SK-N-SH treated with all-trans-retinoic acid at 6 μM for 48 hours (cell line): ENCODE measurements around the gene EOLA1.
"Not testable (repeated sequence)": the region's sequence is repeated elsewhere in the genome, so short reads cannot be mapped to it uniquely, and the experiment has no call there.

Experiments
- ATAC-seq: fragments of 200-7000 bp; cut with Tn5 transposase; 3 replicates; pipeline ENCODE4 v1.9.1; 2020; ENCODE audit warnings: mild to moderate bottlenecking, moderate library complexity
- ARNTL ChIP-seq: fragments of 450-650 bp; formaldehyde crosslinking; IDR thresholded peaks from 2 replicates; pipeline ENCODE4 v1.5.0; 2020; ENCODE audit warnings: low read depth, mild to moderate bottlenecking, moderate library complexity, borderline replicate concordance
- BACH2 ChIP-seq: fragments of 250-450 bp; sonication (Bioruptor Pico); IDR thresholded peaks from 2 replicates; pipeline ENCODE4 v1.9.0; 2021; ENCODE audit warnings: mild to moderate bottlenecking, borderline replicate concordance
- CREB5 ChIP-seq: fragments of 250-450 bp; sonication (Bioruptor Pico); IDR thresholded peaks from 2 replicates; pipeline ENCODE4 v1.5.1; 2020; ENCODE audit warnings: low read depth, mild to moderate bottlenecking, moderate library complexity
- CSDC2 ChIP-seq: fragments of 250-450 bp; sonication (Bioruptor Pico); IDR thresholded peaks from 2 replicates; pipeline ENCODE4 v1.5.0; 2020; ENCODE audit warnings: mild to moderate bottlenecking, moderate library complexity
- ESRRG ChIP-seq: fragments of 250-450 bp; sonication (Bioruptor Pico); IDR thresholded peaks from 2 replicates; pipeline ENCODE4 v1.6.1; 2021; ENCODE audit warnings: mild to moderate bottlenecking
- GLIS3 ChIP-seq: fragments of 250-450 bp; sonication (Bioruptor Pico); IDR thresholded peaks from 2 replicates; pipeline ENCODE4 v1.5.0; 2020; ENCODE audit warnings: mild to moderate bottlenecking, moderate library complexity
- ISL1 ChIP-seq: fragments of 250-450 bp; sonication (Bioruptor Pico); IDR thresholded peaks from 2 replicates; pipeline ENCODE4 v2.1.2; 2022; ENCODE audit warnings: mild to moderate bottlenecking, moderate library complexity
- OSR1 ChIP-seq: fragments of 250-450 bp; sonication (Bioruptor Pico); IDR thresholded peaks from 2 replicates; pipeline ENCODE4 v1.8.0; 2022; ENCODE audit warnings: moderate library complexity, mild to moderate bottlenecking, inconsistent platforms
- PPARA ChIP-seq: fragments of 250-450 bp; sonication (Bioruptor Pico); IDR thresholded peaks from 2 replicates; pipeline ENCODE4 v1.5.0; 2020; ENCODE audit warnings: mild to moderate bottlenecking, borderline replicate concordance
- RARB ChIP-seq: fragments of 250-450 bp; sonication (Bioruptor Pico); IDR thresholded peaks from 2 replicates; pipeline ENCODE4 v1.8.0; 2021; ENCODE audit warnings: mild to moderate bottlenecking, moderate library complexity
- SNAI2 ChIP-seq: fragments of 250-450 bp; sonication (Bioruptor Pico); IDR thresholded peaks from 2 replicates; pipeline ENCODE4 v1.5.0; 2020; ENCODE audit warnings: mild to moderate bottlenecking, moderate library complexity
- TCF4 ChIP-seq: fragments of 250-450 bp; sonication (Bioruptor Pico); IDR thresholded peaks from 2 replicates; pipeline ENCODE4 v1.8.0; 2021; ENCODE audit warnings: mild to moderate bottlenecking, moderate library complexity, borderline replicate concordance
- TOX ChIP-seq: fragments of 250-450 bp; sonication (Bioruptor Pico); IDR thresholded peaks from 2 replicates; pipeline ENCODE4 v1.8.0; 2021; ENCODE audit warnings: mild to moderate bottlenecking, moderate library complexity, borderline replicate concordance
- TSHZ2 ChIP-seq: fragments of 250-450 bp; sonication (Bioruptor Pico); IDR thresholded peaks from 2 replicates; pipeline ENCODE4 v1.5.0; 2020; ENCODE audit warnings: mild to moderate bottlenecking, moderate library complexity
- ZC3H10 ChIP-seq: fragments of 250-450 bp; sonication (Bioruptor Pico); IDR thresholded peaks from 2 replicates; pipeline ENCODE4 v1.5.1; 2021; ENCODE audit warnings: mild to moderate bottlenecking, moderate library complexity
- ZFP3 ChIP-seq: fragments of 250-450 bp; sonication (Bioruptor Pico); IDR thresholded peaks from 2 replicates; pipeline ENCODE4 v1.5.0; 2020; ENCODE audit warnings: mild to moderate bottlenecking, moderate library complexity
- ZNF565 ChIP-seq: fragments of 450-650 bp; formaldehyde crosslinking; conservative IDR thresholded peaks from 2 replicates; pipeline ENCODE4 v1.5.0; 2020; ENCODE audit warnings: low read depth, mild to moderate bottlenecking, moderate library complexity
- ZNF70 ChIP-seq: fragments of 450-650 bp; formaldehyde crosslinking; IDR thresholded peaks from 2 replicates; pipeline ENCODE4 v1.5.0; 2020; ENCODE audit warnings: mild to moderate bottlenecking, moderate library complexity
- ZNF8 ChIP-seq: fragments of 450-650 bp; formaldehyde crosslinking; IDR thresholded peaks from 2 replicates; pipeline ENCODE4 v1.5.0; 2020; ENCODE audit warnings: mild to moderate bottlenecking, moderate library complexity
- TF ChIP-seq, protein P1 (sequence below): fragments of 250-450 bp; sonication (Bioruptor Pico); IDR thresholded peaks from 2 replicates; pipeline ENCODE4 v1.8.0; 2020; ENCODE audit warnings: mild to moderate bottlenecking, moderate library complexity, borderline replicate concordance
- TF ChIP-seq, protein P2 (sequence below): fragments of 250-450 bp; sonication (Bioruptor Pico); IDR thresholded peaks from 2 replicates; pipeline ENCODE4 v1.5.1; 2021; ENCODE audit warnings: mild to moderate bottlenecking, moderate library complexity

EOLA1 gene

GRCh38 chrX:149522916-149523315 is 17.9 kb upstream of the EOLA1 start:
- TF ChIP-seq GLIS3 (CRISPR knock-in tag) (no peak), CSDC2 (CRISPR knock-in tag) (no peak), ESRRG (CRISPR knock-in tag) (no peak), RARB (CRISPR knock-in tag) (no peak)
- TF ChIP-seq, protein P1, sequence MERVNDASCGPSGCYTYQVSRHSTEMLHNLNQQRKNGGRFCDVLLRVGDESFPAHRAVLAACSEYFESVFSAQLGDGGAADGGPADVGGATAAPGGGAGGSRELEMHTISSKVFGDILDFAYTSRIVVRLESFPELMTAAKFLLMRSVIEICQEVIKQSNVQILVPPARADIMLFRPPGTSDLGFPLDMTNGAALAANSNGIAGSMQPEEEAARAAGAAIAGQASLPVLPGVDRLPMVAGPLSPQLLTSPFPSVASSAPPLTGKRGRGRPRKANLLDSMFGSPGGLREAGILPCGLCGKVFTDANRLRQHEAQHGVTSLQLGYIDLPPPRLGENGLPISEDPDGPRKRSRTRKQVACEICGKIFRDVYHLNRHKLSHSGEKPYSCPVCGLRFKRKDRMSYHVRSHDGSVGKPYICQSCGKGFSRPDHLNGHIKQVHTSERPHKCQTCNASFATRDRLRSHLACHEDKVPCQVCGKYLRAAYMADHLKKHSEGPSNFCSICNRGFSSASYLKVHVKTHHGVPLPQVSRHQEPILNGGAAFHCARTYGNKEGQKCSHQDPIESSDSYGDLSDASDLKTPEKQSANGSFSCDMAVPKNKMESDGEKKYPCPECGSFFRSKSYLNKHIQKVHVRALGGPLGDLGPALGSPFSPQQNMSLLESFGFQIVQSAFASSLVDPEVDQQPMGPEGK, result no peak
- TF ChIP-seq, all 23 proteins: peak for 0
- no peak for ATAC-seq

- ATAC-seq, result peak; percentile 91
Measured at GRCh38 chrX:149525389-149525788, 15.4 kb upstream of the EOLA1 start.

DNA sequence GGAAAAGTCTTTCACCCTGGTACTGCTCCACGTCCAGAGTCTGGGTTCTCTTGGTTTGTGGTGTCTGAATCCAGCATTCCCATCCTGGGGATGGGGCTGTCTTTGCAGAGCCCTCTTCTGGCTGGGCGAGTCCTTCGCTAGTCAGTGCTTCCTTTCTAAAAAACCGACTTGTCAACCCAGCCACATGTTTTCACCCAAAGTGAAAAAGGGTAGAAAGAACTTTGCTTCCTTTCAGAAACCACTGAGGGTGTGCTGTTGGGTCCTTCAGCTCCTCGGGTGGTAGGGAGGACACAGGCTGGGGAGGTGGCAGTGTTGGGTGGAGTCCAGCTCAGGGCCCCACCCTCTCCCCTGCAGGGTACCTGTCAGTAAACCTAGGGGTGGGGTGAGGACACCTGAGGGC is 14.9 kb upstream of the EOLA1 start:
- peak; percentile 4; the same call in 1 of the 3 replicates for ATAC-seq

DNA sequence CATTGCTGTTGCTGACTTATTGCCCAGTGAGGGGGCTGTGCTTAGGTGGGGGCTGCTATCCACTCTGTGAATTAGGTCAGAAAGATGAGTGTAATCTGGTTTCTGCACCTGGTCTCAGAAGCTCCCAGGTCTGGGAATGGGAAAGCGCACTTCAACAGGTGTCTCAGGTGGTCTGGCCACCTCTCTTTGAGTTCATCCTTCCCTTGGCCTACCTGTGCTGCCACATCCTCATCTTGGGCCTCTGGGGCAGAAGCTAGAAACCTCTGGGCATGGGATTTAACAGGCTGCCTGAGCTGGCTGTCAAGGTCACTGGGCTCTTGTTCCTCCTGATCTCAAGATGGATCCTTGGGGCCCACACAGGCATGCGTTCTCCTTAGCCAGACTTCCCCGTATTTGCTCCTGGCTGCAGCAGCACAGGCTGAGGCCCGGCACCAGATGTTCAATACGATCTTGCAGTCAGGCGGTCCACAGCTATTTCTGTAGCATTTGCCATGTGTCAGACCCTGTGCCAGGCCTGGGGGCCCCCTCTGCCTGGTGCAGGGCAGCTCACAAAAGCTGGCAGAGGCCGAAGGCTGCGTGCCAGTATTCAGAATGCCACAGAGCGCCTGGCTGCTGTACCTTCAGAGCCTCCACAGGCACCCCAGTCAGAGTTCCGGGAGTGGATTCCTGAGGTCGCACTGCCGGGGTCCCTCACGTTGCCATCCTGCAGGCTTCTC is 14.3 kb upstream of the EOLA1 start:
- not testable (repeated sequence) for ATAC-seq

DNA sequence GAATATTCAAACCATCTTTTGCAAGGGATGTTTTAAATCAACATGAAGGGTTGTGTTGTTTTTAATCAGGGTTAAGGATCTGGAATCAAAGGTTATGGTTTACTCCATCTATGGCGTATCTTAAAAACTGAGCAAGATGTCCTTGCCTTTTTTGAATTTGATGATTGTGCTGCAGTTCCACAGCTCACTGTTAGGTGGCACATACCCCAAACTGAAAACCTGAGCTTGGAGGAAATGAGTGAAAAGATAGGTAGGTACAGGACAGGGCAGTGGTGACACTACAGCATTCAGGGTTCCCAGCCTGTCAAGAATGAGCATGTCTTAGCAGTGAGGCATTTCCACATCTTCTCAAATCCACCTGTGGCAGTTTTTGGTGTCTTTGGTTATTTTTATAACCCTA is 13.1 kb upstream of the EOLA1 start:
- TF ChIP-seq SNAI2 (no peak), TCF4 (no peak), ZNF70 (CRISPR knock-in tag) (no peak), CREB5 (CRISPR knock-in tag) (no peak), PPARA (CRISPR knock-in tag) (no peak), ISL1 (CRISPR knock-in tag) (no peak), ZFP3 (CRISPR knock-in tag) (no peak), OSR1 (no peak), ESRRG (CRISPR knock-in tag) (no peak), BACH2 (CRISPR knock-in tag) (no peak), GLIS3 (CRISPR knock-in tag) (no peak), ARNTL (no peak), TOX (CRISPR knock-in tag) (no peak), ZNF565 (CRISPR knock-in tag) (no peak), RARB (CRISPR knock-in tag) (no peak), ZNF8 (CRISPR knock-in tag) (no peak)
- TF ChIP-seq, protein P2, sequence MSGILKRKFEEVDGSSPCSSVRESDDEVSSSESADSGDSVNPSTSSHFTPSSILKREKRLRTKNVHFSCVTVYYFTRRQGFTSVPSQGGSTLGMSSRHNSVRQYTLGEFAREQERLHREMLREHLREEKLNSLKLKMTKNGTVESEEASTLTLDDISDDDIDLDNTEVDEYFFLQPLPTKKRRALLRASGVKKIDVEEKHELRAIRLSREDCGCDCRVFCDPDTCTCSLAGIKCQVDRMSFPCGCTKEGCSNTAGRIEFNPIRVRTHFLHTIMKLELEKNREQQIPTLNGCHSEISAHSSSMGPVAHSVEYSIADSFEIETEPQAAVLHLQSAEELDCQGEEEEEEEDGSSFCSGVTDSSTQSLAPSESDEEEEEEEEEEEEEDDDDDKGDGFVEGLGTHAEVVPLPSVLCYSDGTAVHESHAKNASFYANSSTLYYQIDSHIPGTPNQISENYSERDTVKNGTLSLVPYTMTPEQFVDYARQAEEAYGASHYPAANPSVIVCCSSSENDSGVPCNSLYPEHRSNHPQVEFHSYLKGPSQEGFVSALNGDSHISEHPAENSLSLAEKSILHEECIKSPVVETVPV (CRISPR knock-in tag), result no peak
- TF ChIP-seq, protein P1, result no peak
- ATAC-seq, result peak; percentile 58

- TF ChIP-seq ZC3H10 (CRISPR knock-in tag) (no peak), ZFP3 (CRISPR knock-in tag) (no peak), TSHZ2 (CRISPR knock-in tag) (no peak), CREB5 (CRISPR knock-in tag) (no peak), BACH2 (CRISPR knock-in tag) (no peak), ARNTL (no peak), PPARA (CRISPR knock-in tag) (no peak), TOX (CRISPR knock-in tag) (no peak), GLIS3 (CRISPR knock-in tag) (no peak), ESRRG (CRISPR knock-in tag) (no peak), CSDC2 (CRISPR knock-in tag) (no peak)
- no peak for ATAC-seq
Measured at GRCh38 chrX:149528381-149528780, 12.4 kb upstream of the EOLA1 start.
